Rectal smooth muscle tissue (tissue), 1 donor: ENCODE data around the gene BMP7.

Experiments used
- H3K27ac ChIP-seq: one replicate; pipeline ENCODE4 v1.7.0; 2013; ENCODE audit warnings: low read depth, low read length, inconsistent platforms
- H3K27me3 ChIP-seq: one replicate; pipeline ENCODE4 v1.7.0; 2013; ENCODE audit warnings: low read length; ENCODE audit not compliant: control insufficient read depth, insufficient read depth
- H3K36me3 ChIP-seq: one replicate; pipeline ENCODE4 v1.7.0; 2013; ENCODE audit warnings: low read length; ENCODE audit not compliant: control insufficient read depth, insufficient read depth
- H3K4me1 ChIP-seq: one replicate; pipeline ENCODE4 v1.7.0; 2013; ENCODE audit warnings: low read length; ENCODE audit not compliant: control insufficient read depth, insufficient read depth
- H3K4me3 ChIP-seq: one replicate; pipeline ENCODE4 v1.7.0; 2013; ENCODE audit warnings: low read length
- H3K9ac ChIP-seq: one replicate; pipeline ENCODE4 v1.7.0; 2013; ENCODE audit warnings: low read length

BMP7 gene

GRCh38 chr20:57298457-57298856 lies 32.0 kb upstream of the BMP7 start:
- Histone ChIP-seq H3K27me3 (no peaks in the 10 kb centered on the region), H3K36me3 (no peaks in the 10 kb centered on the region), H3K9ac (no peak overlapping the region), H3K27ac (no peak overlapping the region), H3K4me1 (no peaks in the 10 kb centered on the region), H3K4me3 (no peak overlapping the region)

DNA sequence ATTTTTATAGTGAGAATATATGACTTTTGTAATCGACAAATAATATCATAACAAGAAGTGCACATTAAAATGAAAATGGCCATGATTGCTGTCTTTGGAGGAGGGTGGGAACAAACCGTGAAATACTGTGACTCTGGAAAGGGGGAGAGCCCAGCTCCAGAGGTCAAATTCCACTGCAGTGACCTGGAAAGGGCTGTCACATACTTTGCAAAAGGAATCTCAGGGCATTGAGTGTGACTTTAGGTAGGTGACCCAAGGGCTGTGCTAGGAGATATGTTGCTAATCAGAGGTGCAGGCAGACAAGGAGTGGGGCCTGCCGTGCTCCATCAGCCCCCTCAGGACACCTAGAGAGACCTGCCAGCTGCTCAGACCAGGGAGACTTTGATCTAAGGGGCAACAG lies 28.1 kb upstream of the BMP7 start:
- H3K27ac ChIP-seq: no peak overlapping the region
- peaks cover under 1% of the 10 kb centered on the region for H3K4me1 ChIP-seq
- H3K27me3 ChIP-seq: no peaks in the 10 kb centered on the region
- H3K4me3 ChIP-seq: no peak overlapping the region
- no peak overlapping the region for H3K9ac ChIP-seq
- no peaks in the 10 kb centered on the region for H3K36me3 ChIP-seq

DNA sequence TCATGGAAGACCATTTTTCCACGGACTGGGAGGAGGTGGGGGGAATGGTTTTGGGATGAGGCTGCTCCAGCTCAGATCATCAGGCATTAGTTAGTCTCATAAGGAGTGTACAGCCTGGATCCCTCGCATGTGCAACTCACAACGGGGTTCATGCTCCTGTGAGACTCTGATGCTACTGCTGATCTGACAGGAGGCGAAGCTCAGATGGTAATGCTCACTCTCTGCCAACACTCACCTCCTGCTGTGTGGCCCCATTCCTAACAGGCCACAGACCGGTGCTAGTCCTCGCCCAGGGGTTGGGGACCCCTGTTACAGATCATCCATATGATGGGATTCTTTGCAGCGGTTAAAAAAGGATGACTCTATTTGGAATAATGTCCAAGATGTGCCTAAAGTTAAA lies 27.6 kb upstream of the BMP7 start:
- Histone ChIP-seq H3K4me3 (no peak overlapping the region), H3K27ac (no peak overlapping the region), H3K27me3 (no peaks in the 10 kb centered on the region), H3K4me1 (peaks cover 4% of the 10 kb centered on the region), H3K9ac (no peak overlapping the region), H3K36me3 (no peaks in the 10 kb centered on the region)

GRCh38 chr20:57292611-57293010 lies 26.2 kb upstream of the BMP7 start:
- no peaks in the 10 kb centered on the region for H3K36me3 ChIP-seq
- H3K27ac ChIP-seq: no peak overlapping the region
- no peak overlapping the region for H3K9ac ChIP-seq
- peaks cover 15% of the 10 kb centered on the region for H3K4me1 ChIP-seq
- no peaks in the 10 kb centered on the region for H3K27me3 ChIP-seq
- H3K4me3 ChIP-seq: no peak overlapping the region

DNA sequence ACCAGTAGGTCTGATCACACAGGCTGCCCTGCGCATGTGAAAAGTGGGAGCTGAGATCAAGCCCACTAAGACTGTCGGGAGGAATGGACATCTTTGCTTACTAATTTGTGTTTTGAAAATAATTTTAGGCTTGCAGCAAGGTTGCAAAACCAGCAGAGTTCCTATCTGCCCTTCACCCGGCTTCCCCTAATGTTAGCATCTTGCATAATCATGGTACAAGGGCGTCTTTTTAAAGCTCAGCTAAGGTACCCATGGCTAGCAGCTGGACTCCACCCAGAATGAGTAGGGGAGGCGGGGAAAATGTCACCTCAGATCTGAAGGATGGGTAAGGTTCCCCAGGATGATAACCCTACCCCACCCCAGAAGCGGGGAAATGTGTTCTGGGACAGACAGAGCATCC lies 25.3 kb upstream of the BMP7 start:
- Histone ChIP-seq H3K27me3 (no peaks in the 10 kb centered on the region), H3K9ac (no peak overlapping the region)

DNA sequence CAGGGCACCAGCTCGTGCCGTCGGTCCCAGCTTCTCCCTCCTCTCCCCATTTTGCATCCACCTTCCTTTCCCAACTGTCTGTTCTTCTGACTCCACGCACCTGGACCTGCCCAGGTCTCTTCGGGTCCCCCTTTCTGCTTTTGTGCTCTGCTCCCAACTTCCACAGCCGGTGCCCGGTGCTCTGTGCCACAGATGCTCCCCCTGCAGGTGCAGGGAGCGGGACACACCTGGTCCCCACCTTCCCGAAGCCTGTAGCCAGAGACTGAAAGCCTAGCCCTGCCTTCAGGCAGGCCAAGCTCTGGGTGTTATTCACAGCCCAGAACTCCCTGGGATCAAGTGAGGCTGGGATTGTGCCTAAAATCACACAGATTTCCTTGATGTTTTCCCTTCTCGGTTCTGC lies 24.6 kb upstream of the BMP7 start:
- Histone ChIP-seq H3K27me3 (no peaks in the 10 kb centered on the region), H3K4me3 (no peak overlapping the region), H3K9ac (no peak overlapping the region), H3K4me1 (peaks cover 15% of the 10 kb centered on the region), H3K27ac (no peak overlapping the region), H3K36me3 (no peaks in the 10 kb centered on the region)

More for the DNA sequence above, 25.3 kb upstream of the BMP7 start:
- Histone ChIP-seq H3K36me3 (no peaks in the 10 kb centered on the region), H3K4me3 (no peak overlapping the region), H3K27ac (no peak overlapping the region), H3K4me1 (peaks cover 15% of the 10 kb centered on the region)

GRCh38 chr20:57290178-57290484 lies 23.7 kb upstream of the BMP7 start:
- Histone ChIP-seq H3K9ac (no peak overlapping the region), H3K27ac (no peak overlapping the region), H3K4me1 (peaks cover 15% of the 10 kb centered on the region), H3K36me3 (no peaks in the 10 kb centered on the region), H3K27me3 (no peaks in the 10 kb centered on the region), H3K4me3 (no peak overlapping the region)

DNA sequence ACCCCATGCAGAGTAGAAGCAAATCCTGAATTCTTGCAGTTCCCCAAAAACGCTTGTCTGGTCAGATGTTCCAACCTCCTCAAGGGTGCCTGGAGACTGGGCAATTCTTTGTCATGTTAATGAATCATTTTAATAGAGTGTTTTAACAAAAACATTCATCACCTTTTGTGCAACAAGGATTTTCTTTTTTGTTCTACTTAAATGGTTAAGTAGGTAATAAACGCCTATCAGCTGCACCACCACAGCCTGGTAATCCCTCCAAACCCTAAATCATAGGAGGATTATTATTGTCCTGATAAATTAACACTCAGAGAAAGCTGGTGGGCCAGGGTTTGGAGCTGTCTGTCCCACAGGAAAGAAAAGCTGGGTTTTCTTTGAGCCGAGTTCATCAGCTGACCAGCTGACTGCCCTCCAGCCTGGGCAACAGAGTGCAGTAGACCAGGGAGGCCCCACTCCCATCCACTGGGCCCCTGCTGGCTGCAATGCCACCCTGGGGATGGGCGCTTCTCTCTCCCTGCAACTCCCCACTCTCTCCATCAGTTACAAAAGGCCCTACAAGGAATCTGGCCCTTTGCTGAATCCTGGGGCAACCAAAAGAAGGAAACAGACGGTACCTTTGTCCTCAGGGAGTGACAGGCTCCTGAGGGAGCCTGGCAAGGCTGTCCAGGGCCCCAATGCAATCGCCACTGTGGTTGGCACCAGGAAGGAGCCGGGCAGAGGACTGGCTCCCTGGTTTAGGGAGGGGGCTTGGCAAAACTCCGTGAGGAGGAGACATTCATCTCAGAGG lies 23.1 kb upstream of the BMP7 start:
- no peaks in the 10 kb centered on the region for H3K36me3 ChIP-seq
- peaks cover 15% of the 10 kb centered on the region for H3K4me1 ChIP-seq
- H3K9ac ChIP-seq: no peak overlapping the region
- H3K27ac ChIP-seq: no peak overlapping the region
- H3K4me3 ChIP-seq: no peak overlapping the region
- H3K27me3 ChIP-seq: no peaks in the 10 kb centered on the region

- no peak overlapping the region for H3K4me3 ChIP-seq
- no peak overlapping the region for H3K9ac ChIP-seq
- H3K4me1 ChIP-seq: peaks cover 15% of the 10 kb centered on the region
- no peaks in the 10 kb centered on the region for H3K36me3 ChIP-seq
- no peak overlapping the region for H3K27ac ChIP-seq
- no peaks in the 10 kb centered on the region for H3K27me3 ChIP-seq
These were observed 22.3 kb upstream of the BMP7 start for GRCh38 chr20:57288651-57289277.

DNA sequence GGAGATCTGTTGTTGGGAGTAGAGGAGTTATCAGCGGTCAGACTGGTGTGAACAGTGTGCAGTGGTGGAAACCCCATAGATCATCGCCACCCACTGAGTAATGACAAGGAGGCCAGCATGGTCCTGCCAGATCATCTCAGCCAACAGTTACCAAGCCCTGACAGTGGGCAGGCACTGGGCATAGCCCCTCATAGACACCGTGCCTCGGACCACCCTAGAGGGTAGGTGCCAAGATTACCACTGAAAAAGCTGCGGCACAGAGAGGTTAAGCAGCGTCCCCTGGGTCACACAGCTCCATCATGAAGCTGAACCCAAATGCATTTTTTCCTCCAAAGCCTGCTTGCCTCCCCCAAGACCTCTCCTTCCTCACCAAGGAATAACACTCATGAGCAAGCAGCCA lies 21.5 kb upstream of the BMP7 start:
- no peak overlapping the region for H3K9ac ChIP-seq
- H3K4me3 ChIP-seq: no peak overlapping the region
- no peaks in the 10 kb centered on the region for H3K36me3 ChIP-seq
- no peak overlapping the region for H3K27ac ChIP-seq
- no peaks in the 10 kb centered on the region for H3K27me3 ChIP-seq
- peaks cover 15% of the 10 kb centered on the region for H3K4me1 ChIP-seq

DNA sequence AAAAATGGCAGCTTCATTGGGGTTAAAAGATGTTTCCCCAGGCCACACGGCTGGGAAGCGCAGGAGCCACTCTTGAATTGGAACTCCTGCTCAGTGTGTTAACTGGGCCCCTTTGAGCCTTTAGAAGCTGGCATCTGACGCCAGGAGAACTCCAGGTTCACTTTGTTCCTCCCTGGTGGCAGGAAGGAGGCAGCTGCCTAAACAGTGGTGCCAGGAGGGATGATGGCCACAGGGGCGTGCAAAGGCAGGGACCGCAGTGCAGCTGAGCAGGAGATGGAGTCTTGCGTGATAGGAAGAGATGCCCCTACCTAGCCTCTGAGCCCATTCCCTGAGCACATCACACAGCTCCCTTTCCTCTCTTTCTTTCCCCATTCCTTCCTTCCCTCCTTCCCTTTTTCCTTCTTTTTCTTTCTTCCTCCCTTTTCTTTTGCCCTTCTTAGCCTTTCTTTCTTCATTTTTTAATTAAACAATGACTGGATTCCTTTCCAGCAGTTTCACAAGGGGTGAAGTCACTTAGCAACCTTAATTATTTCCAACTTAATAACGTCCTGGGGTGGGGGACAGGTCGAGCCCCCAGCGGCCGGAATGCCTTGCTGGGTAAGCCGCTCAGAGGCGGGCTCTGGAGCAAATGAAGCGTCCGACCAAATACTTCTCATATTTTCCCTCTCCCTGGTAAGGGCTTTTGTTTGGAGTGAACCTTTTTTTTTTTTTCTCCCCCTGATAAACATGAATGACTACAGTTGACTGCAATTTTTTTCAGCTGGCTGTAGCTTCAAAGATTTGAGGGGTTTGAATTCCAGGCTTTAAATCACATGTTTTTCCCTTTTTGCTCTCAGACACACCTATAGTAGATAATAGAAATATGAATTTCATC lies 20.8 kb upstream of the BMP7 start:
- no peaks in the 10 kb centered on the region for H3K36me3 ChIP-seq
- peaks cover 15% of the 10 kb centered on the region for H3K4me1 ChIP-seq
- H3K27me3 ChIP-seq: no peaks in the 10 kb centered on the region

DNA sequence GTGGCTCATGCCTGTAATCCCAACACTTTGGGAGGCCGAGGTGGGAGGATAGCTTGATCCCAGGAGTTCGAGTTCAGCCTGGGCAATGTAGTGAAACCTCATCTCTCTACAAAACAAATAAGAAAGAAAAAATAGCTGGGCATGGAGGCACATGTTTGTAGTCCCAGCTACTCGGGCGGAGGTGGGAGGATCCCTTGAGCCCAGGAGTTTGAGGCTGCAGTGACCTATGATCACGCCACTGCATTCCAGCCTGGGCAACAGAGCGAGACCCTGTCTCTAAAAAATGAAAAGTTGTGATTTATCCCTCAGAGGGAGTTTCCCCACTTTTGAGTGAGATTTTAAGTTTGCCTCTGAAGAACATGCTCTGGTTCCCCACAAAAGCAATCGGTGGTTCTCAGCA lies 17.4 kb upstream of the BMP7 start:
- H3K9ac ChIP-seq: no peak overlapping the region
- H3K27ac ChIP-seq: no peak overlapping the region
- no peak overlapping the region for H3K4me3 ChIP-seq
- H3K27me3 ChIP-seq: no peaks in the 10 kb centered on the region
- peaks cover 9% of the 10 kb centered on the region for H3K4me1 ChIP-seq
- no peaks in the 10 kb centered on the region for H3K36me3 ChIP-seq

More for the DNA sequence above, 20.8 kb upstream of the BMP7 start:
- no peak overlapping the region for H3K27ac ChIP-seq
- H3K4me3 ChIP-seq: no peak overlapping the region
- no peak overlapping the region for H3K9ac ChIP-seq
